Fibroblast of lung (primary cell): Measurements from ENCODE around the gene PSRC1.

Experiments
- CTCF ChIP-seq, 2 donors: IDR thresholded peaks in 1 of 2; conservative IDR thresholded peaks in 1 of 2; 1 replicate in 1 of 2; 2 replicates in 1 of 2; pipeline ENCODE4 v1.5.1; 2011 to 2012; ENCODE audit warnings: low read length in 2 of 2, control low read depth in 1 of 2, inconsistent platforms in 1 of 2, low read depth in 1 of 2, mild to moderate bottlenecking in 1 of 2
- EZH2 ChIP-seq: IDR thresholded peaks from 2 replicates; pipeline ENCODE4 v1.5.1; 2012; ENCODE audit warnings: low read length, control low read depth, mild to moderate bottlenecking; ENCODE audit errors: missing control alignments

GRCh38 chr1:109293026-109293425, 10.1 kb upstream of the PSRC1 start:
- TF ChIP-seq EZH2, result no peak
- no peak for TF ChIP-seq CTCF (conservative IDR thresholded peaks at IDR 0.05 in 1 of 2, IDR thresholded peaks at IDR 0.05 in 1 of 2; ENCODE audit: low read depth in 1 of 2, low read length in 2 of 2)
